OCI-LY3 (cell line): ENCODE measurements around the gene GPR6.

Source experiments
- EZH2phosphoT487 ChIP-seq: fragments of 200-600 bp; shearing (Covaris generic); IDR thresholded peaks from 2 replicates; pipeline ENCODE4 v1.6.1; 2018; ENCODE audit warnings: antibody characterized with exemption, mixed run types, low read depth
- TF ChIP-seq, protein P1 (sequence below): fragments of 200-600, 300-600 bp; sonication (generic); IDR thresholded peaks from 2 replicates; pipeline ENCODE4 v1.5.1; 2014; ENCODE audit warnings: antibody characterized with exemption, low read length, low read depth

DNA sequence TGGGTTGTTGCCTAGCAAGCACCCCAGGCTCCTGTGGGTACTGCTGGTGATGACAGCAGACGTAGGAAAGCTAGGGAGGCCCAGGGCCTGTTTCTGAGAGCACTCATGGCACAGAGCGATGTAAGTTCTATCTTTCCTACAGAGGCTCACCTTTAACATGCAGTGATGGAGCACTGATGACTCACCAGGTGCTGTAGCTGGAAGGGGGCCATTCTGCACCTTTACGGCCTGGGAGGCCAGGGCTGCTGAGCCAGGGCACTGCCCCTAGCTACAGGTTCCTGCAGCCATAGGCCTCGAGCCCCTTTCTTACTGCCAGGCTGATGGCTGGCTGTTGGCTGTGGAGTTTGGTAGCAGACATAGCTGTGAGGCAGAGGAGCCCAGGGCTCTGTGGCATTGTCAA lies 31.1 kb upstream of the GPR6 start:
- TF ChIP-seq, protein P1, sequence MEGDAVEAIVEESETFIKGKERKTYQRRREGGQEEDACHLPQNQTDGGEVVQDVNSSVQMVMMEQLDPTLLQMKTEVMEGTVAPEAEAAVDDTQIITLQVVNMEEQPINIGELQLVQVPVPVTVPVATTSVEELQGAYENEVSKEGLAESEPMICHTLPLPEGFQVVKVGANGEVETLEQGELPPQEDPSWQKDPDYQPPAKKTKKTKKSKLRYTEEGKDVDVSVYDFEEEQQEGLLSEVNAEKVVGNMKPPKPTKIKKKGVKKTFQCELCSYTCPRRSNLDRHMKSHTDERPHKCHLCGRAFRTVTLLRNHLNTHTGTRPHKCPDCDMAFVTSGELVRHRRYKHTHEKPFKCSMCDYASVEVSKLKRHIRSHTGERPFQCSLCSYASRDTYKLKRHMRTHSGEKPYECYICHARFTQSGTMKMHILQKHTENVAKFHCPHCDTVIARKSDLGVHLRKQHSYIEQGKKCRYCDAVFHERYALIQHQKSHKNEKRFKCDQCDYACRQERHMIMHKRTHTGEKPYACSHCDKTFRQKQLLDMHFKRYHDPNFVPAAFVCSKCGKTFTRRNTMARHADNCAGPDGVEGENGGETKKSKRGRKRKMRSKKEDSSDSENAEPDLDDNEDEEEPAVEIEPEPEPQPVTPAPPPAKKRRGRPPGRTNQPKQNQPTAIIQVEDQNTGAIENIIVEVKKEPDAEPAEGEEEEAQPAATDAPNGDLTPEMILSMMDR, result no peak
- no peak for TF ChIP-seq EZH2phosphoT487
